ENCODE results near the gene LCNL1.
A peak's percentile ranks its signal among the peaks of the same experiment; 100 is the strongest.

LCNL1 gene

GRCh38 chr9:136977223-136977622 is 5.6 kb upstream of the LCNL1 start, which contains the start of gene PTGDS:
PTGDS (plus strand) TSS chr9:136977504; CDS start chr9:136977579, 75 bp downstream.
- DNase-seq: no peak

GRCh38 chr9:136977649-136978072 is 5.1 kb upstream of the LCNL1 start:
- no peak for DNase-seq

- no peak for DNase-seq
Measured at GRCh38 chr9:136978073-136978864, 4.5 kb upstream of the LCNL1 start.

GRCh38 chr9:136978865-136979544 is 3.8 kb upstream of the LCNL1 start:
- no peak for DNase-seq

GRCh38 chr9:136979769-136980587 is 2.8 kb upstream of the LCNL1 start:
- DNase-seq: no peak

GRCh38 chr9:136980669-136981478 is 1.9 kb upstream of the LCNL1 start:
- DNase-seq: no peak

GRCh38 chr9:136981588-136982231 is 1.1 kb upstream of the LCNL1 start:
- no peak for DNase-seq

- no peak for DNase-seq
Measured at GRCh38 chr9:136983167-136983566, 374 bp downstream of the LCNL1 start.

GRCh38 chr9:136983656-136984314 is 992 bp downstream of the LCNL1 start:
- DNase-seq: no peak

- DNase-seq: no peak
Measured at GRCh38 chr9:136984464-136985026, 1.8 kb downstream of the LCNL1 start.

- DNase-seq: no peak
Measured at GRCh38 chr9:136985027-136985602, 2.3 kb downstream of the LCNL1 start.

GRCh38 chr9:136985853-136986252 is 3.1 kb downstream of the LCNL1 start:
- no peak for DNase-seq

GRCh38 chr9:136988872-136989271 is 6.1 kb downstream of the LCNL1 start:
- DNase-seq: no peak

GRCh38 chr9:136990242-136990911 is 7.6 kb downstream of the LCNL1 start:
- DNase-seq: no peak

- DNase-seq: peak; percentile 38
Measured at GRCh38 chr9:136991993-136992818, 9.4 kb downstream of the LCNL1 start, which contains the start of gene PAXX. PAXX (plus strand) TSS chr9:136992422; CDS start chr9:136992444, 22 bp downstream.

- no peak for DNase-seq
Measured at GRCh38 chr9:136992819-136993369, 10.1 kb downstream of the LCNL1 start.

GRCh38 chr9:136994180-136994887 is 11.5 kb downstream of the LCNL1 start:
- DNase-seq: no peak

- no peak for DNase-seq
Measured at GRCh38 chr9:136994888-136995230, 12.1 kb downstream of the LCNL1 start.
